Measurements from ENCODE around the gene BRDT.

Gene BRDT

DNA sequence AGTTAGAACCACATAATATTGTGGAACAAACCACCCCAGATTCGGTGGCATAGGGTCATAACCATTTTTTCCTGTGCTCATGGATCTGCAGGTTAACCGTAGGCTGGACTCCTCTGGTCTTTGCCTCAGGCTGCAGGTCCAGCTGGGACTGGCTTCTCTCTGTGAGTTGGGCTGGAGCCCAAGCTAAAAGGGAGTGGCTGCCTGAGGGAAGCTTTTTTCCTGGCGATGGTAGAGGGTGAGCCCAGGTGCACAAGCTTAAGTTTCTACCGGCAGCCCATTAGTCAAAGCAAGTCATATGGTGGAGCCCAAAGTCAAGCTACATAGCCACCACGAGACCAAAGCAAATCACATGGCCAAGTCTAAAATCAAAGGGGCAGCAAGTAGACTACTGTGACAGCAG lies 94.4 kb downstream of the BRDT start:
- no peak for TF ChIP-seq CTCF (IDR thresholded peaks at IDR 0.05; ENCODE audit: extremely low read depth, insufficient read depth, missing control alignments)
- in situ Hi-C loops (cut with MboI; ENCODE audit: low pct_unique_long_range_greater_than_20kb, low sequenced_read_pairs, unreplicated experiment), result no loop called here
- no peak for DNase-seq (ENCODE audit: low spot score)

- in situ Hi-C loops (cut with MboI; ENCODE audit: low pct_unique_long_range_greater_than_20kb, low sequenced_read_pairs, unreplicated experiment), result no loop called here
- no peak for TF ChIP-seq CTCF (IDR thresholded peaks at IDR 0.05; ENCODE audit: extremely low read depth, insufficient read depth, missing control alignments)
- DNase-seq (ENCODE audit: low spot score), result no peak
Measured at GRCh38 chr1:92045766-92046495, 96.7 kb downstream of the BRDT start.

- TF ChIP-seq CTCF (IDR thresholded peaks at IDR 0.05; ENCODE audit: extremely low read depth, insufficient read depth, missing control alignments), result no peak
- in situ Hi-C loops (cut with MboI; ENCODE audit: low pct_unique_long_range_greater_than_20kb, low sequenced_read_pairs, unreplicated experiment), result no loop called here
- no peak for DNase-seq (ENCODE audit: low spot score)
Measured at GRCh38 chr1:92051948-92052347, 102.7 kb downstream of the BRDT start.

Data from GM13977 (cell line).